ENCODE measurements around the gene FCHSD2.

DNA sequence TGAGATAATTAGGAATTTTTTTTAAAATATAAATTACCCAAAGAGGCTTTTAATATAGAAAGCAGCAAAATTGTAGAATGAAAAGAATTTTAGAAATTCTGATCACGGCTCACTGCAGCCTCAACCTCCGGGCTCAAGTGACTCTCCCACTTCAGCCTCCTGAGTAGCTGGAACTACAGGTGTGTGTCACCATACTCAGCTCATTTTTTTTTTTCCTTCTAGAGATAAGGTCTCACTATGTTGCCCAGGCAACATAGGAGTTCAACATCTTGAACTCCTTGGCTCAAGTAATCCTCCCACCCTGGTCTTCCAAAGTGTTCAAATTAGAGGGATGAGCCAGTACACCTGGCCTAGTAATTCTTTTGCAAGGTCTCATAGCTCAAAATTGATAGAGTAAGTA lies 251.2 kb downstream of the FCHSD2 start:
- TF ChIP-seq, protein P1, sequence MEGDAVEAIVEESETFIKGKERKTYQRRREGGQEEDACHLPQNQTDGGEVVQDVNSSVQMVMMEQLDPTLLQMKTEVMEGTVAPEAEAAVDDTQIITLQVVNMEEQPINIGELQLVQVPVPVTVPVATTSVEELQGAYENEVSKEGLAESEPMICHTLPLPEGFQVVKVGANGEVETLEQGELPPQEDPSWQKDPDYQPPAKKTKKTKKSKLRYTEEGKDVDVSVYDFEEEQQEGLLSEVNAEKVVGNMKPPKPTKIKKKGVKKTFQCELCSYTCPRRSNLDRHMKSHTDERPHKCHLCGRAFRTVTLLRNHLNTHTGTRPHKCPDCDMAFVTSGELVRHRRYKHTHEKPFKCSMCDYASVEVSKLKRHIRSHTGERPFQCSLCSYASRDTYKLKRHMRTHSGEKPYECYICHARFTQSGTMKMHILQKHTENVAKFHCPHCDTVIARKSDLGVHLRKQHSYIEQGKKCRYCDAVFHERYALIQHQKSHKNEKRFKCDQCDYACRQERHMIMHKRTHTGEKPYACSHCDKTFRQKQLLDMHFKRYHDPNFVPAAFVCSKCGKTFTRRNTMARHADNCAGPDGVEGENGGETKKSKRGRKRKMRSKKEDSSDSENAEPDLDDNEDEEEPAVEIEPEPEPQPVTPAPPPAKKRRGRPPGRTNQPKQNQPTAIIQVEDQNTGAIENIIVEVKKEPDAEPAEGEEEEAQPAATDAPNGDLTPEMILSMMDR (IDR thresholded peaks at IDR 0.05) = no peak
- TF ChIP-seq EP300 (IDR thresholded peaks at IDR 0.05) = no peak
- no peak for TF ChIP-seq POLR2AphosphoS5 (IDR thresholded peaks at IDR 0.05)

Measured in upper lobe of left lung (tissue), 4 donors.